GM21526 (cell line): ENCODE data around the gene CAMK1D.

ENCODE experiments used
- ATAC-seq: cut with Tn5 transposase; IDR thresholded peaks from one replicate; pipeline ENCODE4 v1.9.1; 2021; ENCODE audit warnings: moderate library complexity; ENCODE audit not compliant: unreplicated experiment, low FRiP score

Gene CAMK1D

GRCh38 chr10:12455318-12455717 is 106.0 kb downstream of the CAMK1D start:
- ATAC-seq: no peak

GRCh38 chr10:12455766-12456165 is 106.4 kb downstream of the CAMK1D start:
- ATAC-seq: no peak

GRCh38 chr10:12459340-12459739 is 110.0 kb downstream of the CAMK1D start:
- ATAC-seq: no peak

GRCh38 chr10:12459762-12460161 is 110.4 kb downstream of the CAMK1D start:
- no peak for ATAC-seq

GRCh38 chr10:12463459-12463838 is 114.1 kb downstream of the CAMK1D start:
- no peak for ATAC-seq

- no peak for ATAC-seq
Observed at GRCh38 chr10:12465385-12466136, 116.2 kb downstream of the CAMK1D start.

GRCh38 chr10:12466704-12467305 is 117.5 kb downstream of the CAMK1D start:
- no peak for ATAC-seq

- no peak for ATAC-seq
Observed at GRCh38 chr10:12469345-12469744, 120.0 kb downstream of the CAMK1D start.

- no peak for ATAC-seq
Observed at GRCh38 chr10:12470719-12471118, 121.4 kb downstream of the CAMK1D start.

- ATAC-seq: no peak
Observed at GRCh38 chr10:12471135-12471534, 121.8 kb downstream of the CAMK1D start.

- ATAC-seq: no peak
Observed at GRCh38 chr10:12473491-12473890, 124.1 kb downstream of the CAMK1D start.

GRCh38 chr10:12474727-12475412 is 125.5 kb downstream of the CAMK1D start:
- ATAC-seq: no peak

- no peak for ATAC-seq
Observed at GRCh38 chr10:12476656-12477055, 127.3 kb downstream of the CAMK1D start.

GRCh38 chr10:12479437-12479844 is 130.1 kb downstream of the CAMK1D start:
- ATAC-seq: no peak

GRCh38 chr10:12479924-12480323 is 130.6 kb downstream of the CAMK1D start:
- ATAC-seq: no peak

GRCh38 chr10:12480440-12480839 is 131.1 kb downstream of the CAMK1D start:
- no peak for ATAC-seq

GRCh38 chr10:12481924-12482323 is 132.6 kb downstream of the CAMK1D start:
- no peak for ATAC-seq

GRCh38 chr10:12482587-12482986 is 133.2 kb downstream of the CAMK1D start:
- ATAC-seq: no peak

- ATAC-seq: no peak
Observed at GRCh38 chr10:12484002-12484918, 134.9 kb downstream of the CAMK1D start.

GRCh38 chr10:12484941-12485805 is 135.8 kb downstream of the CAMK1D start:
- ATAC-seq: peak; percentile 71
